Caco-2 (cell line): ENCODE measurements around the gene WRAP73. TPM values are rescaled to one million over a fixed set of nuclear protein-coding genes. Genes with fewer than 3 reads are reported as not detected.

Source experiments
- BruUV-seq: library from RNA; stranded (reverse); fragments of 400-500 nt; replicated peaks from 2 replicates; lab custom pipeline; 2021; lab: Mats Ljungman, UMichigan
- CTCF ChIA-PET: fragments of 300-600 bp; sonication (Branson Sonifier 250); formaldehyde crosslinking; loops from one replicate; lab custom pipeline; 2022; ENCODE audit warnings: antibody characterized with exemption; lab: Charles Lee
- POLR2A ChIA-PET: fragments of 300-600 bp; sonication (Branson Sonifier 250); formaldehyde crosslinking; loops from one replicate; lab custom pipeline; 2022; ENCODE audit warnings: antibody characterized with exemption; lab: Charles Lee
- DNase-seq, 2 experiments: peaks; one replicate each; pipeline versions ENCODE4 v3.0.0 to v3.0.0-alpha.2; 2020 to 2022
- H3K27me3 ChIP-seq: replicated peaks from 2 replicates; pipeline ENCODE4 v1.6.0; 2011; ENCODE audit warnings: low read length; ENCODE audit not compliant: control insufficient read depth, insufficient read depth
- H3K36me3 ChIP-seq: 2 replicates; pipeline ENCODE4 v1.5.1; 2011; ENCODE audit warnings: low read length; ENCODE audit not compliant: control insufficient read depth, insufficient read depth
- H3K4me1 ChIP-seq: fragments of 250-450 bp; sonication (Bioruptor Pico); 2 replicates; pipeline ENCODE4 v1.5.1; 2020; ENCODE audit warnings: mild to moderate bottlenecking
- H3K4me3 ChIP-seq: 2 replicates; pipeline ENCODE4 v1.5.1; 2011; ENCODE audit warnings: low read depth, mild to moderate bottlenecking, control low read depth, low read length
- H3K9me3 ChIP-seq: fragments of 250-450 bp; sonication (Bioruptor Pico); 2 replicates; pipeline ENCODE4 v1.5.1; 2020; ENCODE audit warnings: mild to moderate bottlenecking, moderate library complexity
- H3K27ac Mint-ChIP-seq: one replicate; pipeline ENCODE4 v1.8.0; 2022; ENCODE audit warnings: mixed read lengths; ENCODE audit not compliant: unreplicated experiment
- H3K27me3 Mint-ChIP-seq: one replicate; pipeline ENCODE4 v1.8.0; 2022; ENCODE audit warnings: mixed read lengths; ENCODE audit not compliant: insufficient read depth, unreplicated experiment
- H3K36me3 Mint-ChIP-seq: one replicate; pipeline ENCODE4 v1.8.0; 2022; ENCODE audit warnings: mild to moderate bottlenecking, mixed read lengths; ENCODE audit not compliant: insufficient read depth, unreplicated experiment
- H3K4me1 Mint-ChIP-seq: one replicate; pipeline ENCODE4 v1.8.0; 2022; ENCODE audit warnings: low read depth, mixed read lengths; ENCODE audit not compliant: unreplicated experiment
- H3K4me3 Mint-ChIP-seq: one replicate; pipeline ENCODE4 v1.8.0; 2022; ENCODE audit warnings: mild to moderate bottlenecking, moderate library complexity, mixed read lengths; ENCODE audit not compliant: unreplicated experiment
- H3K9me3 Mint-ChIP-seq: one replicate; pipeline ENCODE4 v1.8.0; 2022; ENCODE audit warnings: mixed read lengths; ENCODE audit not compliant: unreplicated experiment
- intact Hi-C: fragments of 100-400 bp; cut with micrococcal nuclease; formaldehyde crosslinking; loops from one replicate; pipeline ENCODE4 v1.10.0; 2022; ENCODE audit not compliant: unreplicated experiment
- total RNA-seq: library from RNA; stranded (reverse); gene quantifications from 2 replicates; pipeline ENCODE4 v1.2.3, GENCODE V29; 2022
- TF ChIP-seq, protein P1 (sequence below), 2 experiments: fragments of 200-600 bp in 1 of 2; IDR thresholded peaks; 1 replicate in 1 of 2; 2 replicates in 1 of 2; pipeline versions ENCODE4 v1.5.1 to v1.8.0; 2011 to 2022; ENCODE audit warnings: antibody characterized with exemption in 1 of 2, control low read depth in 1 of 2, inconsistent platforms in 1 of 2, low read depth in 1 of 2, low read length in 1 of 2, mild to moderate bottlenecking in 1 of 2, moderate library complexity in 1 of 2; ENCODE audit not compliant: insufficient read depth in 1 of 2, severe bottlenecking in 1 of 2, unreplicated experiment in 1 of 2

Gene WRAP73
- total RNA-seq, 1 experiment from 2014 or later: 31.6 TPM

GRCh38 chr1:3590139-3590763 lies 59.7 kb downstream of the WRAP73 start:
- no peaks in the 10 kb centered on the region for H3K27me3 Mint-ChIP-seq
- intact Hi-C loops: no loop called here
- BruUV-seq: no TSS peak
- no peak overlapping the region for H3K4me3 Mint-ChIP-seq
- TF ChIP-seq, protein P1, sequence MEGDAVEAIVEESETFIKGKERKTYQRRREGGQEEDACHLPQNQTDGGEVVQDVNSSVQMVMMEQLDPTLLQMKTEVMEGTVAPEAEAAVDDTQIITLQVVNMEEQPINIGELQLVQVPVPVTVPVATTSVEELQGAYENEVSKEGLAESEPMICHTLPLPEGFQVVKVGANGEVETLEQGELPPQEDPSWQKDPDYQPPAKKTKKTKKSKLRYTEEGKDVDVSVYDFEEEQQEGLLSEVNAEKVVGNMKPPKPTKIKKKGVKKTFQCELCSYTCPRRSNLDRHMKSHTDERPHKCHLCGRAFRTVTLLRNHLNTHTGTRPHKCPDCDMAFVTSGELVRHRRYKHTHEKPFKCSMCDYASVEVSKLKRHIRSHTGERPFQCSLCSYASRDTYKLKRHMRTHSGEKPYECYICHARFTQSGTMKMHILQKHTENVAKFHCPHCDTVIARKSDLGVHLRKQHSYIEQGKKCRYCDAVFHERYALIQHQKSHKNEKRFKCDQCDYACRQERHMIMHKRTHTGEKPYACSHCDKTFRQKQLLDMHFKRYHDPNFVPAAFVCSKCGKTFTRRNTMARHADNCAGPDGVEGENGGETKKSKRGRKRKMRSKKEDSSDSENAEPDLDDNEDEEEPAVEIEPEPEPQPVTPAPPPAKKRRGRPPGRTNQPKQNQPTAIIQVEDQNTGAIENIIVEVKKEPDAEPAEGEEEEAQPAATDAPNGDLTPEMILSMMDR (IDR thresholded peaks at IDR 0.05; ENCODE audit: insufficient read depth in 1 of 2, low read depth in 1 of 2, low read length in 1 of 2, severe bottlenecking in 1 of 2, unreplicated experiment in 1 of 2): no peak
- ChIA-PET CTCF (interaction anchor here (1.4 kb wide), 1 partner anchor 29 kb away, joined by 5 read pairs; no protein-coding TSS in a partner anchor), POLR2A (no interaction called here)
- H3K9me3 Mint-ChIP-seq: no peaks in the 10 kb centered on the region
- 0 out of 2 replicates have a peak, but pooled peaks cover 3% of the 10 kb centered on the region for H3K4me1 ChIP-seq
- H3K4me1 Mint-ChIP-seq: no peaks in the 10 kb centered on the region
- peaks cover 5% of the 10 kb centered on the region for H3K36me3 Mint-ChIP-seq
- no peak overlapping the region for H3K27ac Mint-ChIP-seq
- no peaks in the 10 kb centered on the region for H3K36me3 ChIP-seq
- DNase-seq: no peak
- H3K9me3 ChIP-seq: no peaks in the 10 kb centered on the region
- no peak overlapping the region for H3K4me3 ChIP-seq
- no peaks in the 10 kb centered on the region for H3K27me3 ChIP-seq

GRCh38 chr1:3588395-3588794 lies 61.5 kb downstream of the WRAP73 start:
- H3K27me3 ChIP-seq: no peaks in the 10 kb centered on the region
- no TSS peak for BruUV-seq
- no peak overlapping the region for H3K4me3 ChIP-seq
- no peaks in the 10 kb centered on the region for H3K36me3 ChIP-seq
- TF ChIP-seq, protein P1 (IDR thresholded peaks at IDR 0.05; ENCODE audit: insufficient read depth in 1 of 2, low read depth in 1 of 2, low read length in 1 of 2, severe bottlenecking in 1 of 2, unreplicated experiment in 1 of 2): no peak
- Mint-ChIP-seq H3K27ac (peak overlapping the region; percentile 69), H3K9me3 (no peaks in the 10 kb centered on the region), H3K36me3 (peaks cover 5% of the 10 kb centered on the region), H3K27me3 (no peaks in the 10 kb centered on the region), H3K4me1 (no peaks in the 10 kb centered on the region), H3K4me3 (no peak overlapping the region)
- H3K4me1 ChIP-seq: 0 out of 2 replicates have a peak, but pooled peaks cover 3% of the 10 kb centered on the region
- intact Hi-C loops: no loop called here
- no peaks in the 10 kb centered on the region; the same call in 1 of the 2 replicates for H3K9me3 ChIP-seq
- ChIA-PET POLR2A (no interaction called here), CTCF (interaction anchor here (0.6 to 2.9 kb wide), 10 partner anchors 18 to 231 kb away, joined by 3 to 35 read pairs (median 3); partner anchors contain the start of gene MEGF6)
- DNase-seq: peak in 1 of 2 experiments; percentile 28

DNA sequence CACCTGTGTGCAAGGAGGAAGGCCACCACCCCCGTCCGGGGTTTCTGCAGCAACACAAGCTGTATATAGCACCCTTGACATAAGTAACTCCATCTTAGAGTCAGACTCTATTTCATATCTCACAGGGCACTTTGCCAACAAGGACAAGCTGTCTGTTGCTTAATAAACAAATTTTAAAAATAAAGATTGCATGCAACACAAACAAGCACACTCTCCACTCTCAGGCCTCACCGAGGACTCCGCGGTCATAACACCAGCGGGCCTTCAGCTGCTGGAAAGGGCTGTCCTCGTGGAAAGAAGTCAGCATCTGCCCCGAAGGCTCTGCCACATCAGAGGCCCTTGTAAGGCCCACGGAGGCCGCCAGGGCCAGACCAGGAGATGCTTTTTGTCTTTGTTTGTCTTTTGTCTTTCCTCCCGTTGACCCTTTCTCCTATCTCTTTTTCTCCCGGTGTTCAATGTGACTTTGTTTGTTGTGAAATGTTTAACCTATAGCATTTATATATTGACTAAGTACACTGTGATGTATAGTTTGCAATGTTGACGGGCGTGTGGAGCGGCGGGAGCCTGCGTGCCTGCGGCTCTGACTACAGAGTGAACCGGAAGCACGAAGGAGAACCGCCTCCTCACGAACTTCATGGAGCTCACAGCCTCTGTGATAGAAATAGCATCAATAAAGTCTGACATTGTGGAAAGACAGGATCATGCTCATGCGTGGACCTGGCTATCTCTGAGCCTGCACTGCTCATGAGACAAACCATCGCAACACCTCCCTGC lies 62.7 kb downstream of the WRAP73 start:
- intact Hi-C loops: loop anchor here (1.0 kb wide), 1 partner anchor 32 kb away; no protein-coding TSS in a partner anchor
- H3K4me3 Mint-ChIP-seq: no peak overlapping the region
- no peaks in the 10 kb centered on the region for H3K4me1 Mint-ChIP-seq
- H3K36me3 Mint-ChIP-seq: peaks cover 5% of the 10 kb centered on the region
- Histone ChIP-seq H3K4me3 (no peak overlapping the region), H3K27me3 (no peaks in the 10 kb centered on the region), H3K9me3 (no peaks in the 10 kb centered on the region; the same call in 1 of the 2 replicates), H3K36me3 (no peaks in the 10 kb centered on the region), H3K4me1 (0 out of 2 replicates have a peak, but pooled peaks cover 3% of the 10 kb centered on the region)
- no peak overlapping the region for H3K27ac Mint-ChIP-seq
- H3K9me3 Mint-ChIP-seq: no peaks in the 10 kb centered on the region
- ChIA-PET POLR2A (interaction anchor here (0.5 kb wide), 1 partner anchor 126 kb away, joined by 3 read pairs; no protein-coding TSS in a partner anchor), CTCF (interaction anchor here (0.7 to 2.9 kb wide), 5 partner anchors 20 to 134 kb away, joined by 3 to 35 read pairs (median 4); no protein-coding TSS in a partner anchor)
- H3K27me3 Mint-ChIP-seq: no peaks in the 10 kb centered on the region
- peak in 1 of 2 experiments; percentile 27 for DNase-seq
- TF ChIP-seq, protein P1 (IDR thresholded peaks at IDR 0.05; ENCODE audit: insufficient read depth in 1 of 2, low read depth in 1 of 2, low read length in 1 of 2, severe bottlenecking in 1 of 2, unreplicated experiment in 1 of 2): peak in 1 of 2 experiments; percentile 0
- no TSS peak for BruUV-seq
